ENCODE data around the gene PPP2R5C.

PPP2R5C gene

DNA sequence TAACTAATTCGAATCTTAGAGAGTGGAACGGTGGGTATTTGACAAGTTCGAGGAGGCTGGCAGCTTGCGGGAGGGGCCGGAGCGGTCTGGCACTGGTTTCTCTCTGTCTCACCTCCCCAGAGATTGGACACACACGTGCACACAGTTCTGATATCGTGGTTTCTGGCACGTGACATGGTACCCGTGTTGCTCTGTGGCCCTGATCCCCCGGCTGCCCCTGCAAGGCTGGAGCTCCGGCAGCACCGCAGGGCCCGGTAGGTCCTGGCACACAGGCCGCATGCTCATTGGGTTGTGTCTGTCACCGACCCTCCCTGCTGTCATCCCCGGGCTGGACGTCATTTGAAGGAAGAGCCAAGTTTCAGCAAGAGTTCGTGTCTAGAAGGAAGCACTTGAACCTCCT, 82.7 kb downstream of the PPP2R5C start:
- no peak for DNase-seq

DNA sequence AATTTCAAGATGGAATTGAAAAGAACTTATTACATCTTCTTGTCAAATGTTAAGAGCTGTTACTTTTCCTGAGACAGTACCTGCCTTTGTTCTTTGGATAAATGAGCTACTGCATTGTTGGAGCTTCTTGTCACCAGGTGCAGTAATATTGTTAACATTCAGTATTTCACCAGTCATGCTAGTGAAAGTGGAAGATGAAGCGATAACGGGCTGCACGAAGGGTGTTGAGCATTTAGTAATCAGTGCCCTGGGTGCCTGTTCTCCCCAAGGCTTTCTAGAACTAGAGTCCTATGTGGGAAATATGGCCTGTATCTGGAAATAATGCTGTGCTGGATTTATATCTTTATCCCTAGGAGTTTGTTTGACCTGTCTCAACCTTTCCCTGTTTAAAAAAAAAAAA, 83.2 kb downstream of the PPP2R5C start:
- DNase-seq: no peak

DNA sequence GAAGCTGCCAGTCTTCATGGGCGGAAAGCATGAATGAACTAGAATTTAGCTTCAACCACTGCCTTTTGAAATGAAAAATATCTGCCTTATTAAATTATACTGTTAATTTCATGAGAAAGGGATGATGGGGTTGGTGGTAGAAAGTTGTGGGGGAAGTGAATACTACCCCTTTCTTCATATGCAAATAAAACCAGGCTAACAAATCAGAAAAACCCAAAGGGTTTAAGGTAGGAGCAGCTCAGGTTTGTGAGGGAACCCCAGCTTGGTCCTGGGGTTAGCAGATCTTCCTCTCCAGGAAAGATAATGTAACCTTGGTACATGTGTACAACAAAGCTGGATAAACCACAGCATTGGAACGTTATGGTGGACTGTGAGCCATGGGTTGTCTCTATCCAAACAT, 84.0 kb downstream of the PPP2R5C start:
- no peak for DNase-seq

DNA sequence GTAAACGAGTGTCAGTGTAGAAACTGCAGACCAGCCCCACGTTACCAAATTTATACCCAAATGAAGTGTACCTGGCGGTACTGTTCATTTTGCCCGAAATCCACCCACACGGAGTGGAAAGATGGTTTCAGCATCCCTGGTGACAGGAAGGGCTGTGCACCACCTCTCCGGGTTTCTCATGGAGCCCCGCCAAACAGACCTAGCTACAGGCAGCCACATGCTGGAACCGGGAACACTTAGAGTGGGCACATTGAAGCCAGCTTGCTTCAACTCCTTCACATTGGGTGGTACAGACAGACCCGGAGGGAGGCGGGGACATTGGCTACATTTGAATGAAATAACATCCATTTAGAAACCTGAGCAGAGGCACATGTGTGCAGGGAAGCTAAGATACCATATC, 84.4 kb downstream of the PPP2R5C start:
- DNase-seq: no peak

DNA sequence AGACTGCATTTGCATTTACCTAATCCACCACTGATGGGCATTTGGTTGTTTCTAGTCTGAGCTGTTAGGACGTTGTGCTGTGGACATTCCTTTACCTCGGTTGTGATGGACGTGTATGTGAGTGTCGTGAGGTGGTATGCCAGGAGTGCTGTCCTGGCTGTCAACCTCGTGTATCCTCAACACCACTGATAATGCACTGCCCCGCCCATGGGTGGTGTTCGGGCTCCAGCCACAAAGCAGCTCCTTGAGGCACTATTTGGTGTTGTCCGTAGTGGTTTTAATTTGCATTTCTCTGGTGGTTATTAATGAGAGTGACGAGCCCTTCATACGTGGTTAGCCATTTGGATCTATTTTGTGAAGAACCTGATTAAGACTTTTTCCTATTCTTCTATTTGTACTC, 87.6 kb downstream of the PPP2R5C start:
- DNase-seq: no peak

DNA sequence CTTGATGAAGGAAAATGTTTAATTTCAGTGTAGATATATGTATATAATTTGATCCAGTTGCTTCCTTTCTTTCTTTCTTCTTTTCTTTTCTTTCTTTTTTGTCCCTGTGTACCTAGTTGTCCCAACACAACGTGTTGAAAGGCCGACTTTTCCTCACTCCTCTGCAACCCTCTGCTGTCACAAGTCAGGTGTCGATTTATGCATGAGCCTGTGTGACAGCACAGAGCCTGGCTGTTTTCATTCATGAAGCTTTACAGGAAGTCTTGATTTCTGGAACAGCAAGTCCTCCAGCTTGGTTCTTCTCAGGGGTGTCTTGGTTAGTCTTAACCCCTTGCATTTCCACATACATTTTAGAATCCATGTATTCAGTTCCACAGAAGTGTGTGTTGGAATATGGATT, 88.1 kb downstream of the PPP2R5C start:
- no peak for DNase-seq

DNA sequence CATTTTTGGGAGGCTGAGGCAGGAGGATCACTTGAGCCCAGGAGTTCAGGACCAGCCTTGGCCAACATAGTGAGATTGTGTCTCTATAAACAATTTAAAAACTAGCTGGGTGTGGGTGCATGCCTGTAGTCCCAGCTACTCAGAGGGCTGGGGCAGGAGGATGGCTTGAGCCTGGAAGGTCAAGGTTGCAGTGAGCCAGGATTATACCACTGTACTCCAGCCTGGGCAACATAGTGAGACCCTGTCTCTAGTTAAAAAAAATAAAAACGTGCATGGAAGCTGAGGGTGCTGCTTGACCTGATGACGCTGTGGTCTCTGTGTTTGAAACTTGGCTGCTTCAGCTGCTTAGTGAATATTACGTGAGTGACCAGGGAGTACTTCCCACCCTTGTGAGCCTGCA, 89.7 kb downstream of the PPP2R5C start:
- no peak for DNase-seq

DNA sequence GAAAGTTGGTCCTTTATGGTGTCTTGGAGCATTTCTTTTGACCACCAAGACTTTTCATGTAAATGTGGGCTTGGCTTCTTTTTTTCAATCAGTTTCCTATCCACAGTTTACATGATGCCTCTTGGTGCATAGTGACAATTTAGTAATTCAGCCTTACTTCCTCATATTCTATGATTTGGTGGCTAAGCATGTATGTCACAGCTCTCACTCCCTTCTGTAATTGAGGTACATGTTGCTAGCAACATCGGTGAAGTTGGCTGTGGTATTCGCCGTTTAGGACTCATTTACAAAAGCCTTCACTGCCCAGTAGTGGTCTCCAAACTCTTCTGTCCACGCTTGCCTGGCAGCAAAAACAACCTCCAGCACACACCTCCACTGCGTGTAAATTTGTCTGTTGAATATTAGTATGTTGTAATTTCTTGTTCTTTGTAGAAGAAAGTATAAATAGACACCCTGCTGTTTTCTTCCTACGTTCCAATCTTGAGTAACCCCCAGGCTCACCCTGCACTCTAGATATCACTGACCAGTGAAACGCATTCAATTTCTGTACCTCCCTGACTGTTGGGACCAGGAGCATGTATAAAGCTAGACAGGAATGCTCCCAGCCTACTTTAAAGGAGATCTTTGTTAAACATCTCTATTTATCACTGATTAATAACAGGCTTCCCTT, 90.4 kb downstream of the PPP2R5C start:
- no peak for DNase-seq

DNA sequence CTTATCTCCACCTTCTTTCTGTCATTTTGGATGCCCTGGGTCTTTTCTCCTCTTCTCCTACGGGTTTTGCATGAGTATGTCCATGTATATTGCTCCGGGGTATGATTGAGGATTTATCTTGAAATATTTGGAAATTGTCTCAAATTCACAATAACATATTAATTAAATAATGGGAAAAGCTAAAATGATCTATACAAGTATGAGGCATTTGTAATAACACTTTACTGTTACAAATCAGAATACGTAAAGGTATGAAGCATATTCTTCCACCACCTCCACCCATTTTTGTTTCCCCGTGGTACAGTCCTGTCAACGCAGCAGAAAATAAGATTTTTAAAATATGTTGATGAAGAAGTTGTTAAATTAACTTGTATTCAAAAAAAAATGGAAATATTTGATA, 91.3 kb downstream of the PPP2R5C start:
- DNase-seq: no peak

DNA sequence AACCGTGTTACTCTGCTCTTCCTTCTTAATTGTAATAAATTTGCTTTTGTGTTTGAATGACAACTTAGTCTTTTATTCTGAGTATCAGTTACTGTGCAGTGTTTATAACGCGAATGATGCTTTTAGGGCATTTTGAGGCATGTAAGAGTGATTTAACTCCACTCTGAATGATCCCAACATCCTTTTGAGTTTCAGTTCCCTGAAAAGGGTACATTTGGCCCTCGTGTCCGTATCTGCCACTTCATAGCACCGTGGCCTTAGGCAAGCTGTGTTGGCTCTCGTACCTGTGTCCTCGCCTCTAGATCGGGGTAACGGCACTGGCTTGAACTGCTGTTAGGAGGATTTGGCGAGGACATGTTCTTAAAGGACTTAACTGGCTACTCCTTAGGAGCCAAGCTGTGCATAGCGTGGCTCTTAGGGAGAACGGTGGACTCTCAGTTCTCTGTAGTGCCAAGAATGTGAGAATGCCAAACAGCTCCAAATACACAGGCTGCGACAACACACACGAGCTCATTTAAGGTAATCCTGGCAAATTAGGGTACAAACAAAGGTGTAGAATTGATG, 92.0 kb downstream of the PPP2R5C start:
- no peak for DNase-seq

DNA sequence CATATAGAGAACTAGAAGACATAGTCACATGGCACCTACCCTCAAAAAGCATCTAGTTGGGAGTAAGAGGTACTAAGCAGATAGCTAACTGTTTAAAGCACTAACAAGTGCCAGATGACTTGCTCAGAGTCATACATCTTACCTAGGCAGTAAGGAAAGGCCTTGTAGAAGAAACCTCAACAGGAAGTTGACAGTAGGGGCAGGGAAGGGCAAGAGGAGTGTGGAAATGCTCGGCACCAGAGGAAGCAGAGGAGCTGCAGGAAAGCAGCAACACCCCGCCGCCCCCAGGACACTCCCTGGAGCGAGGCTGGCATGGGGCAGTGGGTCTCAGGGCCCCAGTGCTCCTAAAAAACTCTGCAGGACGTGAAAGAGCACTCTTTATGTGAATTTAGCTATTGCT, 92.9 kb downstream of the PPP2R5C start:
- DNase-seq: no peak

DNA sequence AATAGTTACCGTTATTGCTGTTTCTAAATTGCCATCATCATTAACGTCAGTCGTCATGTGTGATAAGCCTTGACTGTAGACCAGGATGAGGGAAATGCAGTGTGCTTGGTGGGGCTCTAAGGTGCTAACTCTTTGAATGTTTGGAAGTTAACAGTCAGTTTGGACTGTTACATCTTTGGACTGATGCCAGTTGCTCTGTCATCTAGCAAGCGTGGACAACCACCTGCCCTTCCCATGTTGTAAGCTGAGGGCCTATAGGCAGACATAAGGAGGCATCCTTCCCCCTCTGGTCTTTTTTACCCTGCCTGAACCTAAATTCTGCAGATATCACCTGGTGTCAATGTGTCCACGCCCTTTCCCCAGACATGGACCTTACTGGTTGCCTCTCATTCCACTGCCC, 94.4 kb downstream of the PPP2R5C start:
- no peak for DNase-seq

DNA sequence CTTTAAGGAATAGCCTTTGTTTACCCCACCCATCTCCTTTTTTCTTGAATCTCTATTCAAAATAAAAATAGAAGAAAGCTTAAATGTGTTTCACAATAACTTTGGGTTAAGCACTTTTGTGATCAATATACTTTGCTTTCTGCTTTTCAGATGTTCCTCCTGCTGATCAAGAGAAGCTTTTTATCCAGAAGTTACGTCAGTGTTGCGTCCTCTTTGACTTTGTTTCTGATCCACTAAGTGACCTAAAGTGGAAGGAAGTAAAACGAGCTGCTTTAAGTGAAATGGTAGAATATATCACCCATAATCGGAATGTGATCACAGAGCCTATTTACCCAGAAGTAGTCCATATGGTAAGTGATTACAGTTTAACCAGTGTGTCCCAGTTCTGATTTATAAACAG, 95.0 kb downstream of the PPP2R5C start:
- DNase-seq: no peak

DNA sequence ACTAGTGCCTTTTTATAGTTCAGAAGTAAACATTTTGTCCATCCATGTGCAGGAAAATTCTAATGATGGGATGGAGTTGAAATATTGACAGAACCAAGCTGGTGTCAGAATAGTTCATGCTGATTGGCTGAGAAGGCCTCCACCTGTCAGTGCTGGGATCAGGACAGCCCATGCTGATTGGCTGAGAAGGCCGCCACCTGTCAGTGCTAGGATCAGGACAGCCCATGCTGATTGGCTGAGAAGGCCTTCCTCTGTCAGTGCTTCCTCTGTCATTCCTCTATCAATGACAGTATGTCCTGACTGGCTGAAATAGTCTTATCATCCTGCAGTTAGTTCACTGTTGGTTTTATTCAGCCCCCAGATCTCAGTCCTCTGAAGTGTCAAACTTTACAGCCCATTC, 95.7 kb downstream of the PPP2R5C start:
- DNase-seq: no peak

DNA sequence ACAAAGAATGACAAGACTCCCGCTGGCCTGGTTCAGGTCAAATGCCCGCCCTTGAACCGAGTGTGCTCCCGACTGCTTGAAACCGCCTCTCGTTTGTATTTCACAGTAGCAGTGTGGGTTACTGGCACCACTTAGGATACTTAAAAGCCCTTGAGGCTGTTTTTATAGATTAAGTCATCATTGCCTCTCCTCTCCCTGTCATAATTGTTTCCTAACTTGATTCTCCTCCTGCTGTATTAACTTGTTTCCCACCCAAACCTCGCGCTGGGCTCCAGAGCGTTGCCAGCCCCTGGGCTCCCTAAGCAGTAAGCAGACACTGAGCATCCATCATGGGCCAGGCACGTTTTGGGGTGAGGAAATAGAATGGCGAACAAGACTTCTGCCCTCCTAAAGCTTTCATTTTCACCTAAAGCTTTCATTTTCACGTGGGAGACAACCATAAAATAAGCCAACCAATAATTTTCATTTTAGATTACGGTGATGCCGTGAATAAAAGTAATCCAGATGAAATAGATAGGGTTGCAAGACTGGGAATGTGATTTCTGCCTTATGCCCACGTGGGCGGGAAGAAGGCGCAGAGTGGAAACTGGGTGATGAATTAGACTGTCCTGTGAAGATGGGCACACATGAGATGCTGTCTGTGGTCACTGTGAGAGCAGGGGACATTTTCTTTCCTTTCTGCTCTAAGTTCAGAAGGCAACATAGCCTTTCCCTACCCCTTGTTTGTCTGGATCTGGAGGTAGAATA, 97.5 kb downstream of the PPP2R5C start:
- no peak for DNase-seq

DNA sequence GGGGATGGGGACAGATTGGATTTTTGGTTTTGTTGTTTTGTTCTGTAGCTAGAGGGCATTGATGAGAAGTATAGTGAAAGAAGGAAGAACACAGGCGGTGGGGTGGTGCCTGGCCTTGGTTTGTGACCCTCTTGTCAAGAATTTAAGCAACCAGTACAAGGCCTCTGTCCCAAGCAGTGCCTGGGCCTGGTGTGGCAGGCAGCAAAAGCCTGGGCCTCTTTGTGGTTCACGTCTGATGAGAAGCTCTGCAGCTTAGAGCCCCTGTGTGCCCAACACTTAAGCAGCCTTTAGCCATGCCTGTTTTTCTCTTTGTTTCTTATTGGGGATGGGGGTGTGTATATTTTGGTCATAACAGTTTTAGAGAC, 98.0 kb downstream of the PPP2R5C start:
- DNase-seq: no peak

DNA sequence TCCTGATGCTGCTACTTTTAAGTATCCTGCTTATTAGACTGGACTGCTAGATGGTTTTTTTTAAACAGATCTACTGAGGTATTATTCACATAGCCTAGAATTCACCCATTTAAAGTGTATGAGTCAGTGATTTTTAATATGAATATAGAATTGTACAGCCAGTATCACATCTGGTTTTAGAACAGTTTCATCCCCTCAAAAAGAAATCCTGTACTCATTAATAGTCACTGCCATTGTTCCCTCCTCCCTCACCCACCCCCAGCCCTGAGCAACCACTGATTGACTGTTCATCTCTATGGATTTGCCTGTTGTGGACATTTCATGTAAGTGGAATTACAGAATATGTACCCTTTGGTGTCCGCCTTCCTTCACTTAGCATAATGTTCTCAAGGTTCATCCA, 98.4 kb downstream of the PPP2R5C start:
- no peak for DNase-seq

DNA sequence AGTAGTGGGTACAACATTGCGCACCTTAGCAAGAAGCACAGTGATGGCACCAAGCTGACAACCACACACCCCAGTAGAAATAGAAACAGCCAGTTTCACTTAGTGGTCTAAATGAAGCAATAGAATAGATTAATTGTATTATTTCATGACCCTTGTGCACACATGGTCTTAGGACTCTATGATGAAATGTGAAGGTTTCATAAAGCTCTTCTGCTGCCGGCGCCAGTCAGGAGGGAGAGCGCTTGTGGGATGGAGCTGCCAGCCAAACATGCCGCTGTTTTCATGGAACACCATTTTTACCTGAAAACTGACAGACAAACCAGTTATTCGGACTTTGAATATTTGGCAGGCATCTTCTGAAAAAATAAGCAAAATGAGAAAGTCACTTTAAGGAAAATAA, 100.0 kb downstream of the PPP2R5C start:
- no peak for DNase-seq

DNA sequence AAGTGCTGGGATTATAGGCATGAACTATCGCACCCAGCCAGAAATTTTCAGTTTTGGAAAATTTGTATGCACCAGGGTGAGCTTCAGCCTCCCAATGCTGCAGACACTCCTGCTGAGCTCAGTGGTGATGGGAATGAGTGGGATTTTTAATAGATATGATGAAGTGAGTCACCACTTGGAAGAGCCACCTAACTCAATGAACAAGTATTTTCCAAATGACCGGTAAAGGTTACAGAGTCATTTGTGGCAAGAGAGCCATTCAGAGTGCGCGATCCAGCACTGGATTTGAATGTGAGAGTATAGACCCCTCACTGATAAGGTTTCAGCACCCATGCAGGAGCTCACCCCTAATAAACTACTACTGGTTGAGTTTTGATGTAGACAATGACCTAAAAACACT, 100.7 kb downstream of the PPP2R5C start:
- DNase-seq: no peak

DNA sequence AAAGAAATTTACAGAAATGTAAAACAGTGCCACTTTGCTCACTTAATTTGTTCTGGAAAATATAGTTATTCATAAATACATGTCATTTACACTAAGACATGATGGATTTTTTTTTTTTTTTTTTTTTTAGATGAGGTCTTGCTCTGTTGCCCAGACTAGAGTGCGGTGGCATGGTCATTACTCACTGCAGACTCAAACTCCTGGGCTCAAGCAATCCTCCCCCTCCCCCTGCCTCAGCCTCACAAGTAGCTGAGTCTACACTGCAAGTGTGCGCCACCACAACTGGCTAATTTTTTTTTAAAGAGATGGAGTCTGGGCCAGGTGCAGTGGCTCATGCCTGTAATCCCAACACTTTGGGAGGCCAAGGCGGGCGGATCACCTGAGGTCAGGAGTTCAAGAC, 101.2 kb downstream of the PPP2R5C start:
- no peak for DNase-seq

DNA sequence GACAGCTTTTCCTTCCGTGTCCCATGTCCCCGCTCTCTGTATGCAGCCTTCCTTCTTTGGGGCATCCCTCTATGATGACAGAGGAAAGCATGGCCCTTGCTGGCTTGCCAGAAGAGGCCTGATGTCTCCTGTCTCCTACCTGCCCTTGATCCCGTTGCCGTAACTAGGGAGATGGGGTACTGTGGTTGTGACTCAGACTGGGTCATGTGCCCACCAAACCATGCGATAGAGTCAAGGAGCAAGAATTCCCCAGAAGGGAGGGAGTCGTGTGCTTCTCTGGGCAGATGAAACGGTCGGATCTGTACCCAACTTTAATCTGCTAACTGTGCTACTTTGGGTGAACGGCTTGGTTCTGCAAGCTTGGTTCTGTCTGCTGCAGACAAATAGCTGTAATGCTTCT, 103.8 kb downstream of the PPP2R5C start:
- no peak for DNase-seq

DNA sequence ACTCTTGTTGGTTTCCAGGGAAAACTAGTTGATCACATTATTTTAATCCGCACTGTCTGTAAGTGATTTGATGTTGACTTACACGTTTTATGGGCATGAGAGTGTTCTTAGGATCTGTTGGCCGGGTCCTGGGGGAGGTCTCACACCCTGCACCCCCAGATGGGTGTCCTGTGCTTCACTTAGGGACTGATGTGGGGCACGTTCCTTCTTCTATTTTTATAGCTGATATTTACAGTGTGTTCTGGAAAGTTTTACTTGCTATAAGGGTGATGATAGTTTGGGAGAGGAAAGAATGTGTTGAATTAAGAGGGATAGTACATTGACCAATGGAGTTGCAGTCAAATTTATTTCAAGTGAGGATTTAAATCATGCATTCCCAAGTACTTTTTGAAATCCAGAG, 106.3 kb downstream of the PPP2R5C start:
- no peak for DNase-seq

DNA sequence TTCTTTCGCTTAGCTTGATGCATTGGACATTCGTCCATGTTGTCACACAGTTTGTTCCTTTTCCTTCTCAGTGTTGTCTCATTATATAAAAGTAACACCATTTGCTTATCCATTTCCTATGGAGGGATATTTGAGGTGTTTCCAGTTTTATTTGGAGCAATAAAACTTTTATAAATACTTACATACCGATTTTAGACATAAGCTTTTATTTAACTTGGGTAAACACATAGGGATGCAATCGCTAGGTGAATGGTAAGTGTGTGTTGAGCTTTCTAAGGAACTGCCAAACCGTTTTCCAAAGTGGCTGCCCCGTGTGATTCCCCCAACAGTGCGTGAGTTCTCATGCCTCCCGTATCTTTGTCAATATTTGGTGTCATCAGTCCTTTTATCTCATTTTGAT, 107.7 kb downstream of the PPP2R5C start:
- DNase-seq: no peak

DNA sequence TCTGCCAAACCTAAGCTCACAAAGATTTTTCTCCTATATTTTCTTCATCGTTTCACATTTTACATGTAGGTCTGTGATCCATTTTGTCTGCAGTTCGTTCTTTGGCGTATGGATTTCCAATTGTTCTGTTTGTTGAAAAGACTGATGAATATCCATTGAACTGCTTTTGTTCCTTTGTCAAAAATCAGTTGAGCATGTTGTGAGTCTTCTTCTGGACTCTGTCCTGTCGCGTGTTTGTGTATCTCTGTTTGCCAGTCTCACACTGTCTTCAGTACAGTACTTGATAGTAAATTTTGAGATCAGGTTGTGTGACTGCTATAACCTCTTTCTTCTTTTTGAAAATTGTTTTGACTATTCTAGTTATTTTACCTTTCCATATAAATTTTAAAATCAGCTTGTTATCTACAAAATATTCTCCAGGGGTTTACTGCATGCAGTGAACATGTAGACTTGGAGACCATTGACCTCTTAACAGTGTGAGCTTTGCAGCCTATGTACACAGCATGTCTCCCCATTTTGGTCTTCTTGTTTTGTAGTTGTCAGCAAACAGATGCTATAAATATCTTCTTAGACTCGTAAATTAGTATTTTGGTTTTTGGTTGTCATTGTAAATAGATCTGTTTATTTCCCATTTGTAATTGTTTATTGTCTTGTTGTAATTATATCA, 108.9 kb downstream of the PPP2R5C start:
- no peak for DNase-seq
